ENCODE data around the gene MINDY4. TPM values are rescaled to one million over a fixed set of nuclear protein-coding genes. Genes with fewer than 3 reads are reported as not detected.

MINDY4 gene
- total RNA-seq, 5 donors from 2014 or later (not counting 1 experiment from before 2014, with no cell fraction given), result 0.60 to 1.7 (median 1.2) TPM

DNA sequence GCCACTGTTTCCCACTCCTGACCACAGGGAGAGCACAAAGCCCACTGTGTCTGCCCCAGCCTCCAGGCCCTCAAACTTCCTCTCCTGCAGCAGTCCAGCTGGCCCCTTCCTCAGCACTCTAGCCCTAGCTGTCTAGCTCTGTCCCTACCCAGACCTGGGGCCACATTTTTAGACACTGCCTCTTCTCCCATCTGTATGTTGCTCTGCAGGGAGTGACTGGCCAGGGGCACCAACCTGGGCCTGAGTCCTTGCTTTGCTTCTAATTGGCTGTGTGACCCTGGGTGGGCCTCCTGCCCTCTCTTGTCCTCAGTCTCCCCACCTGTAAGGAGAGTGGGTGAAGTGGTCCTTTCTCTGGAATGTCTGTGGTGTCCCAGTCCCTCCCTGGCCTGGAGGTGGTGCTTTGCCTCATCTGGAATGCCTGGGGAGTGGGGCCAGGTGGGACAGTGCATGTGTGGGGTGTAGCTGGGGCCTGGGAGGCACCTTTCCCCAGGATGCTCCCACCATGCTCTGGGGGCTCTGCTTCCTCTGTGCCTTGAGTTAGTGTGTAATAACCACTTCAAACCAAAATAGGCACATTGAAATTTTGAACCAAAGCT, 165.5 kb downstream of the MINDY4 start:
- Histone ChIP-seq H3K36me3 (ENCODE audit: control insufficient read depth in 2 of 2, extremely low read depth in 1 of 2, insufficient read depth in 1 of 2, low read length in 1 of 2) (no peaks in the 10 kb centered on the region), H3K4me1 (ENCODE audit: control insufficient read depth in 1 of 2, extremely low read depth in 1 of 2, insufficient read depth in 2 of 2, low read length in 2 of 2) (peaks cover 0 to 7% of the 10 kb centered on the region in 2 experiments), H3K27me3 (replicated peaks in 1 of 2; ENCODE audit: control insufficient read depth in 2 of 2, extremely low read depth in 1 of 2, insufficient read depth in 2 of 2, low read length in 1 of 2) (peaks cover 0 to 33% of the 10 kb centered on the region in 2 experiments), H3K4me3 (ENCODE audit: control insufficient read depth in 1 of 2, extremely low read depth in 1 of 2, low read length in 1 of 2) (no peak overlapping the region), H3K9me3 (no peaks in the 10 kb centered on the region), H3K27ac (ENCODE audit: low read length) (no peak overlapping the region)
- Mint-ChIP-seq H3K4me1 (no peaks in the 10 kb centered on the region), H3K27ac (no peak overlapping the region), H3K27me3 (peaks cover 19 to 22% of the 10 kb centered on the region in 2 donors), H3K9me3 (no peaks in the 10 kb centered on the region), H3K36me3 (no peaks in the 10 kb centered on the region), H3K4me3 (no peak overlapping the region)
- no peak for DNase-seq
- ATAC-seq (replicated peaks in 1 of 4), result no peak
- CTCF ChIA-PET, result interaction anchor here in 1 of 2 donors (0.8 to 1.0 kb wide), 2 partner anchors 17 to 34 kb away, joined by 3 read pairs; no protein-coding TSS in a partner anchor
- POLR2A ChIA-PET, result no interaction called here

- H3K36me3 ChIP-seq (ENCODE audit: control insufficient read depth in 2 of 2, extremely low read depth in 1 of 2, insufficient read depth in 1 of 2, low read length in 1 of 2), result no peaks in the 10 kb centered on the region
- H3K4me3 ChIP-seq (ENCODE audit: control insufficient read depth in 1 of 2, extremely low read depth in 1 of 2, low read length in 1 of 2), result no peak overlapping the region
- DNase-seq, result no peak
- H3K4me1 ChIP-seq (ENCODE audit: control insufficient read depth in 1 of 2, extremely low read depth in 1 of 2, insufficient read depth in 2 of 2, low read length in 2 of 2), result peaks cover 0 to 7% of the 10 kb centered on the region in 2 experiments
- no peaks in the 10 kb centered on the region for H3K9me3 ChIP-seq
- H3K27me3 ChIP-seq (replicated peaks in 1 of 2; ENCODE audit: control insufficient read depth in 2 of 2, extremely low read depth in 1 of 2, insufficient read depth in 2 of 2, low read length in 1 of 2), result peaks cover 0 to 33% of the 10 kb centered on the region in 2 experiments
- CTCF ChIA-PET, result interaction anchor here in 1 of 2 donors (0.8 kb wide), 1 partner anchor 33 kb away, joined by 3 read pairs; no protein-coding TSS in a partner anchor
- ATAC-seq (replicated peaks in 1 of 4), result no peak
- POLR2A ChIA-PET, result no interaction called here
- WGBS (ENCODE audit: insufficient coverage), result no CpG with 5 or more reads among the region's 3 CpGs
- H3K27ac Mint-ChIP-seq, result no peak overlapping the region
- peaks cover 25 to 26% of the 10 kb centered on the region in 2 donors for H3K27me3 Mint-ChIP-seq
- no peaks in the 10 kb centered on the region for H3K36me3 Mint-ChIP-seq
- H3K4me3 Mint-ChIP-seq, result no peak overlapping the region
- no peaks in the 10 kb centered on the region for H3K4me1 Mint-ChIP-seq
- H3K9me3 Mint-ChIP-seq, result no peaks in the 10 kb centered on the region
- H3K27ac ChIP-seq (ENCODE audit: low read length), result no peak overlapping the region
Observed at GRCh38 chr7:30937416-30937815, 166.2 kb downstream of the MINDY4 start.

GRCh38 chr7:30938435-30939316, 167.5 kb downstream of the MINDY4 start:
- Mint-ChIP-seq H3K27me3 (peaks cover 30 to 33% of the 10 kb centered on the region in 2 donors), H3K9me3 (no peaks in the 10 kb centered on the region), H3K4me1 (no peaks in the 10 kb centered on the region), H3K27ac (no peak overlapping the region), H3K4me3 (no peak overlapping the region), H3K36me3 (no peaks in the 10 kb centered on the region)
- ATAC-seq (replicated peaks in 1 of 4) (peak in 3 of 4 experiments; percentile 32 to 57 (median 52)), DNase-seq (peak in 30 of 35 experiments; percentile 7 to 65 (median 36))
- ChIA-PET POLR2A (no interaction called here), CTCF (interaction anchor here in 1 of 2 donors (0.5 to 1.5 kb wide), 7 partner anchors 9 to 183 kb away, joined by 3 to 7 read pairs (median 5); no protein-coding TSS in a partner anchor)
- Histone ChIP-seq H3K27ac (ENCODE audit: low read length) (no peak overlapping the region), H3K4me3 (ENCODE audit: control insufficient read depth in 1 of 2, extremely low read depth in 1 of 2, low read length in 1 of 2) (no peak overlapping the region), H3K9me3 (no peaks in the 10 kb centered on the region), H3K36me3 (ENCODE audit: control insufficient read depth in 2 of 2, extremely low read depth in 1 of 2, insufficient read depth in 1 of 2, low read length in 1 of 2) (no peaks in the 10 kb centered on the region), H3K4me1 (ENCODE audit: control insufficient read depth in 1 of 2, extremely low read depth in 1 of 2, insufficient read depth in 2 of 2, low read length in 2 of 2) (peaks cover 0 to 7% of the 10 kb centered on the region in 2 experiments), H3K27me3 (replicated peaks in 1 of 2; ENCODE audit: control insufficient read depth in 2 of 2, extremely low read depth in 1 of 2, insufficient read depth in 2 of 2, low read length in 1 of 2) (peaks cover 0 to 27% of the 10 kb centered on the region in 2 experiments)
- WGBS (ENCODE audit: insufficient coverage), result 21% methylated on average over 22 of the region's 25 CpGs

DNA sequence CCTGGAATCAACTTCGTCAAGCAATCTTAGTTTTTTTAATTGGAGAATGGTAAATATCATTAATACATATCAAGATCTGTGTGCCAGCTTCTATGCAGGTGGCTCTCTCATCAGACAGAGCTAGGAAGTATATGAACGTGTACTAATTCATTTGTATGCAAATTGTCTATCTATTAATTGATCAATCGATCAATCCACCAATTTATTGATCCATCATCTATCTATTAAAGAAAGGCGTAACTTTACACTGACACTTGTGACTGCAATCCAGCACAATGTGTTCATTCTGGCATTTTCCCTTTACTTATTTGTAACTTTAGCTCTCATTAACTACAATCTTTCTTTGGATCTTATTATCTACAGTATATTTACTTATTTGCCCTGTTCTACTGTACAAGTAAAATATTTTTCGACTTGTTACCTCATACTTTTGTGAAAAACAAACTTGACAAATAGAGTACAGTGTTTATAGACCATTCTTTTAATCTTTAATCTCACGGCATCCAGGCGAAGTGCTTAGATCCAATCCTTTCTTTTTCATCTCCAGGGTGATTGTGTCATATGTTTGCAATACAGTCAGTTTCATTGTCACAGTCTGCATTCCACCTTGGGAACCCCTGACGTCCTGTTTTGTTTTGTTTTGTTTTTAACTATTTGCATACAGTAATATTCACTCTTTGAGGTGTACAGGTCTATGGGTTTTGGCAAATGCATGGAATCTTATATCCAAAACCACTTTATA, 170.5 kb downstream of the MINDY4 start:
- ATAC-seq (replicated peaks in 1 of 4), result no peak
- H3K27ac ChIP-seq (ENCODE audit: low read length), result no peak overlapping the region
- peaks cover 0 to 15% of the 10 kb centered on the region in 2 experiments for H3K27me3 ChIP-seq (replicated peaks in 1 of 2; ENCODE audit: control insufficient read depth in 2 of 2, extremely low read depth in 1 of 2, insufficient read depth in 2 of 2, low read length in 1 of 2)
- Mint-ChIP-seq H3K4me1 (no peaks in the 10 kb centered on the region), H3K27ac (no peak overlapping the region), H3K4me3 (no peak overlapping the region), H3K9me3 (peaks cover 5 to 18% (median 15%) of the 10 kb centered on the region in 3 donors), H3K27me3 (peaks cover 31 to 36% of the 10 kb centered on the region in 2 donors), H3K36me3 (no peaks in the 10 kb centered on the region)
- no peak overlapping the region for H3K4me3 ChIP-seq (ENCODE audit: control insufficient read depth in 1 of 2, extremely low read depth in 1 of 2, low read length in 1 of 2)
- H3K36me3 ChIP-seq (ENCODE audit: control insufficient read depth in 2 of 2, extremely low read depth in 1 of 2, insufficient read depth in 1 of 2, low read length in 1 of 2), result no peaks in the 10 kb centered on the region
- no peak for DNase-seq
- CTCF ChIA-PET, result interaction anchor here in 1 of 2 donors (0.7 kb wide), 1 partner anchor 44 kb away, joined by 4 read pairs; no protein-coding TSS in a partner anchor
- H3K9me3 ChIP-seq, result no peaks in the 10 kb centered on the region
- H3K4me1 ChIP-seq (ENCODE audit: control insufficient read depth in 1 of 2, extremely low read depth in 1 of 2, insufficient read depth in 2 of 2, low read length in 2 of 2), result peaks cover 0 to 7% of the 10 kb centered on the region in 2 experiments
- POLR2A ChIA-PET, result interaction anchor here in 1 of 2 donors (0.7 kb wide), 1 partner anchor 22 kb away, joined by 3 read pairs; the partner anchor contains the start of gene GHRHR
- WGBS (ENCODE audit: insufficient coverage), result 92% methylated on average over 2 of the region's 8 CpGs

Other genes with a start within 250 kb of the MINDY4 start
- 100 to 1,000 TPM in 4 of 5 donors, 10 to 100 TPM in 1; 78.8 to 121 (median 114) TPM for gene GARS1, start 176.5 kb upstream of the MINDY4 start, total RNA-seq
- gene CRHR2, start 89.0 kb upstream of the MINDY4 start, total RNA-seq, result under 1 TPM in 1 of 5 donors, not detected in 4; 0.09 TPM
- 1 to 10 TPM in 1 of 5 donors, under 1 TPM in 4; 0.14 to 1.7 (median 0.75) TPM for gene INMT, start 19.3 kb upstream of the MINDY4 start, total RNA-seq
- gene AQP1, start 140.4 kb downstream of the MINDY4 start, total RNA-seq, result 1 to 10 TPM in 2 of 5 donors, under 1 TPM in 3; 0.13 to 1.9 (median 0.79) TPM
- gene GHRHR, start 192.5 kb downstream of the MINDY4 start, total RNA-seq, result not detected

Measured in T-cell (primary cell).